ENCODE measurements around the gene POLR2L.

The POLR2L gene

DNA sequence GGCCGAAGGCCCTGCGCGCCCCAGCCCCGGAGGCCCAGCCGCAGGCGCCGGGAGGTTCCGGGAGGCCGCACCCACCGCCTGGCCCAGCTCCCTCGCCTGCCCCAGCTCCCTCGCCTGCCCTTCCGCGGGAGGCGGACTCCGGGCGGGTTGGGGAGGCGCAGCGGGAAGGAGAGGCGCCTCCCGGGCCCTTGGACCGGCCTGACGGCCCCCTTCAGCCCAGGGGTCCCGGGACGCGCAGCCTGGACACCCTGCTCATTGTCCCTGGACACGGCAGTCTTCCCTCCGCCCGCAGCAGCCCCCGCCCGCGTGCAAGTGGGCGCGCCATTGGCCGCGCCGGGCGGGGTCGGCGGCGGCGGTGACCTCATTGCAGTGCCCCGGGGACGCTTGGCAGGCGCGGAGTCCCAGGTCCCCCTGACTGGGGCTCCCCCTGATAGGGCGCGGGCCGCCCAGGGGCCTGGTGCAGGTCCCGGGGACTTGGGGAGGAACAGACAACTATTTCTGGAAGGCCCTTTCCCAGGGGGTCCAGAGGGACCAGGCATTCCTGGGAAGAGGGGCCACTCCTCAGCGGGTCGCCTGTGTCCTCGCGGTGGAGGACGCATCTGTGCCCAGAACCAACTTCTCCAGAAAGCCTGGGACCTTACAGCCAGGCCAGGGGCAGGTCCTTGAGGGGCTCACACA, 9.1 kb downstream of the POLR2L start:
- Histone ChIP-seq H3K4me3 (peak overlapping the region; percentile 76), H3K27ac (peak overlapping the region; percentile 92 to 99)
- TF ChIP-seq, protein P1, sequence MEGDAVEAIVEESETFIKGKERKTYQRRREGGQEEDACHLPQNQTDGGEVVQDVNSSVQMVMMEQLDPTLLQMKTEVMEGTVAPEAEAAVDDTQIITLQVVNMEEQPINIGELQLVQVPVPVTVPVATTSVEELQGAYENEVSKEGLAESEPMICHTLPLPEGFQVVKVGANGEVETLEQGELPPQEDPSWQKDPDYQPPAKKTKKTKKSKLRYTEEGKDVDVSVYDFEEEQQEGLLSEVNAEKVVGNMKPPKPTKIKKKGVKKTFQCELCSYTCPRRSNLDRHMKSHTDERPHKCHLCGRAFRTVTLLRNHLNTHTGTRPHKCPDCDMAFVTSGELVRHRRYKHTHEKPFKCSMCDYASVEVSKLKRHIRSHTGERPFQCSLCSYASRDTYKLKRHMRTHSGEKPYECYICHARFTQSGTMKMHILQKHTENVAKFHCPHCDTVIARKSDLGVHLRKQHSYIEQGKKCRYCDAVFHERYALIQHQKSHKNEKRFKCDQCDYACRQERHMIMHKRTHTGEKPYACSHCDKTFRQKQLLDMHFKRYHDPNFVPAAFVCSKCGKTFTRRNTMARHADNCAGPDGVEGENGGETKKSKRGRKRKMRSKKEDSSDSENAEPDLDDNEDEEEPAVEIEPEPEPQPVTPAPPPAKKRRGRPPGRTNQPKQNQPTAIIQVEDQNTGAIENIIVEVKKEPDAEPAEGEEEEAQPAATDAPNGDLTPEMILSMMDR (IDR thresholded peaks at IDR 0.05), result no peak
- no peak for DNase-seq (ENCODE audit: low spot score)

DNA sequence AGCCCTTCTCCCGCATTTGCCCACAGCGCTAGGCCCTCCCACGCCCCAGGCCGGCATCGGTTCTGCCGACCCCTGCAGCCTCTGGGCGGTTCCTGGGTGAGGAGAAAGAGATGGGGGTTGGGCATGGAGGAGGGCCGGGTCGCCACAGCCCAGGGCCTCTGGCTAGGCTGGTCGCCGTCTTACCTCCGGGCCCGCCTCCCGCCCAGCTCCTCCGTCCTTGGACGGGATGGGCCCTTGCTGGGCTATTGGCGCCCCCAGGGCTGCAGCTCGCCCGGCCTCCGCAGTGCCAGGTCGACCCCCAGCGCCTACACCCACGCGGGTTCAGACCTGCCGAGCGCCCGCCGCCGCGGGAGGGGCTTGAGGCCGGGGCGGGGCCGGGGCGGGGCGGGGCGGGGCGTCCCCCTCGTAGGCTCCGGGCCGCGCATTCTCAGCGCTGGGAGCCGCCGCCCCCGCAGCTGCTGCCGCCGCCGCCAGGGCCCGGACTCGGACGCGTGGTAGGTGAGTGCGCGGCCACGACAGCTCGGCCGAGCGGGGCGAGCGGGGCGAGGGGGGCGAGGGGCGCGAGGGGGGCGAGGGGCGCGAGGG, 9.7 kb downstream of the POLR2L start, which contains the start of gene CD151:
Gene CD151, plus strand, starts transcription at position 424 of the 585 bp plus-strand sequence. CDS start 3,118 bp downstream, outside the sequence.
- Histone ChIP-seq H3K4me3 (peak within 1 kb of the TSS; percentile 76), H3K27ac (peak within 1 kb of the TSS; percentile 92 to 99)
- TF ChIP-seq, protein P1 (IDR thresholded peaks at IDR 0.05), result no peak
- DNase-seq (ENCODE audit: low spot score), result no peak

DNA sequence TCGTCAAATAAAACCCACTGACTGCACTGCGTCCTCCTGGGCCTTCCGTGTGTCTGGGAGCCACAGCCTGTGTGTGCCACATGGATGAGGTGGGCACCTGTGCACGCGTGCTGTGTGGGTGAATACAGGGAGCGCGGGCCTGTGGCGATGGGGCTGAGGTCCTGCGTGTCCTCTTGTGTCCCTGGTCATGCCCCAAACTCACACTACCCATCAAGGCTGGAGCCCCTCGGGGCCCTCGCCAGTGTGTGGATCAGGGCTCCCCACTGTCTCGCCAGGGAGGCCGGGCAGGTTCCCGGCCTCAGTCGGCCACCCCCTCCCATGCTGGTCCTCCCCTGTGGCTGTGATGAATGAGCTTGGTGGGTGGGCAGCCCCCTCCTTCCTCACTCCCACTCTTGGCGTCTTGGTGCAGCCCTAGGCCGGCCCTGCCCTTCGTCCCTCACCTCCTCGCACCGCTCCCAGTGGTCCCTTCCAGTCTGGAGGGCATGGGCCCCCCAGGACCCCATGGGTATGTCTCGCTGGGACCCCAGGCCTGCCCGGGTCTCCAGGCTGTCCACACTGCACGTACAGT, 10.3 kb downstream of the POLR2L start:
- no peak for DNase-seq (ENCODE audit: low spot score)
- peak overlapping the region; percentile 92 to 99 for H3K27ac ChIP-seq
- H3K4me3 ChIP-seq, result peak overlapping the region; percentile 76
- TF ChIP-seq, protein P1 (IDR thresholded peaks at IDR 0.05), result no peak

DNA sequence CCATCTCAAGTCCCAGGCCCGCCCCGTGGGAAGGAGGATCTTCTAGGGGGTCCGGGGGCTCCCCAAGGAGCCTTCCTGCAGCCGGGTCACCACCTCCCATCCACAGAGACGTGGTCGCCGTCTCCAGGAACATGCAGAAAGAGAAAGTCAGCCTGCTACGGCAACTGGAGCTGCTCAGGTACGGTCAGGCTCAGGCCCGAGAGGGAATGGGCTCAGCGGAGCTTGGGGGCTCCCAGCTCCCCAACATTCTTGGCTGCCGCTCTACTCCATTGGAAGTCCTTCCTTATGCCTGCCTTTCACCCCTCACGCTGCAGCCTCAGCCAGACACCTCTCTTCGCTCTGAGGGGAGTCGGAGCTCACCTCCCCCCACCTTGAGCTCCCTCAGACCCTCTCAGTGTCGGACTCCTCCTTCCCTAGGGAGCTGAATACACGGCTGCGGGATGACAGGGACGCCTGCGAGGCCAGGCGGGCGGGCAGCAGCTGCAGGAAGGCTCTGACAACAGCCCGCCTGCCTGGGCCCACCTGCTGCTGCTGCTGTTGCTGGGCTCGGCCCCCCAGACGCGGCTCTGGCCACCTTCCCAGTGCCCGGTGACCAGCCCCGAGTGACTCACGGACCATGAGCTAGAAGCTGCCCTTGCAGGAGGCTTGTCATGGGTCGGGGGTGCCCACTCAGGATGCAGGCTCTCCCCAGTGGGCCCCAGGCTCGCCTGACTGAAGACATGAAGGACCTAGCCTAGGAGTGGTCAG, 11.0 kb downstream of the POLR2L start:
- TF ChIP-seq, protein P1 (IDR thresholded peaks at IDR 0.05), result no peak
- DNase-seq (ENCODE audit: low spot score), result no peak
- no peak overlapping the region for H3K27ac ChIP-seq
- H3K4me3 ChIP-seq, result peak overlapping the region; percentile 69

DNA sequence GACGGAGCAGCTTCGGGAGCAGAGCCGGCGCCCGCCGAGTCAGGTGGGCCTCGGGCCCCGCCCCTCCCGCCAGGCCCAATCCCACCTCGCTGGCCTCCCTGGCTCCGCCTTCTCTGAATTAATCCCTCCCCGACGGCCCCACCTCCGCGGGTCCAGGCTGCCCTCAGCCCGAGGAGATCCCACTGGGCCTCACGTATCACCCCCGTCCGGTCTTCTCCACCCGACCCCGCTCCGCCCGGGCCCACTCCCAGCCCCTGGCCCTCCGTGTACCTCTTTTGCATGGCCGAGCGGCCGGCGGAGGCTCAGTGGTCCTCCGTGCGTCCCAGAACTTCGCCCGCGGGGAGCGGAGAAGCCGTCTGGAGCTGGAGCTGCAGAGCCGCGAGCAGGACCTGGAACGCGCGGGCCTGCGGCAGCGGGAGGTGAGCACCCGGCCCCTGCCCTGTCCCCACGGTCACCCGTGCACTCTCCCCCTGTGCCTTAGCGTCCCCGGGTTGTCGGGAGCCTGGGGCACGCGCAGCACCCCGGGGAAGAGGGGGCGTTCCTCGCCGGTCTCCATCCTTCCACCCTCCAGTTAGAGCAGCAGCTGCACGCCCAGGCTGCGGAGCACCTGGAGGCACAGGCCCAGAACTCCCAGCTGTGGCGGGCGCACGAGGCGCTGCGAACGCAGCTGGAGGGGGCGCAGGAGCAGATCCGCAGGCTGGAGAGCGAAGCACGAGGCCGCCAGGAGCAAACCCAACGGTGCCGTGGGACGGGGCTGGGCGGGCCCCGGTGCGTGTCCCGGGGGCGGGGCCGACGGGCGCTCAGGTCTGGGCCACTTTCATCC, 11.8 kb downstream of the POLR2L start:
- DNase-seq (ENCODE audit: low spot score), result no peak
- peak overlapping the region in 1 of 2 donors; percentile 49 for H3K27ac ChIP-seq
- TF ChIP-seq, protein P1 (IDR thresholded peaks at IDR 0.05), result no peak
- H3K4me3 ChIP-seq, result peak overlapping the region; percentile 69

DNA sequence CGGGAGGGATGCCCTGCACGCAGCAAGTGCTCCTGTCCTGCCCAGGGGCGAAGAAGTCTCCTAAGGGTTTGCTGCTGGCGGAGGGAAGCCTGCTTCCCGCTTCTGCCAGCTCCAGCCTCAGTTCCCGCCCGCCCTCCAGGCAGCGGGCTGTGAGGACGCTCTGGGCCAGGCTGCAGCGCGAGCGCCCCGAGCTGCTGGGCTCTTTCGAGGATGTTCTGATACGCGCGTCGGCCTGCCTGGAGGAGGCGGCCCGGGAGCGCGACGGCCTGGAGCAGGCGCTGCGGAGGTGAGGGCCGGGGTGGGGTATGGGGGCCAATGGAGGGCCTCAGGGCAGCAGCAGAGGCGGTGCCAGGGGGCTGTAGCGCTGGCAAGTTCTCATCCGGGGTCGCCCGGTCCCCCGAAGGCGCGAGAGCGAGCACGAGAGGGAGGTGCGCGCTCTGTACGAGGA, 12.5 kb downstream of the POLR2L start:
- no peak for DNase-seq (ENCODE audit: low spot score)
- TF ChIP-seq, protein P1 (IDR thresholded peaks at IDR 0.05), result no peak
- peak overlapping the region in 1 of 2 donors; percentile 49 for H3K27ac ChIP-seq
- H3K4me3 ChIP-seq, result peak overlapping the region; percentile 69
